Measurements from ENCODE around the gene CETP.

GRCh38 chr16:57008440-57008839, 46.7 kb downstream of the CETP start:
- TF ChIP-seq FOXM1 (IDR thresholded peaks at IDR 0.05; ENCODE audit: borderline replicate concordance) (no peak), ELF4 (IDR thresholded peaks at IDR 0.05) (no peak), FOXK2 (IDR thresholded peaks at IDR 0.05) (no peak), CTBP1 (IDR thresholded peaks at IDR 0.05; ENCODE audit: borderline replicate concordance) (no peak), SP1 (IDR thresholded peaks at IDR 0.05) (no peak), BHLHE40 (IDR thresholded peaks at IDR 0.05; ENCODE audit: borderline replicate concordance) (no peak), TARDBP (IDR thresholded peaks at IDR 0.05) (no peak), SUZ12 (IDR thresholded peaks at IDR 0.05) (no peak), ARNT (IDR thresholded peaks at IDR 0.05) (no peak), FOXA1 (IDR thresholded peaks at IDR 0.05) (no peak), NFRKB (IDR thresholded peaks at IDR 0.05) (no peak), HDGF (IDR thresholded peaks at IDR 0.05; ENCODE audit: borderline replicate concordance) (no peak), PKNOX1 (IDR thresholded peaks at IDR 0.05) (no peak), ZNF384 (IDR thresholded peaks at IDR 0.05) (no peak)

All from HEK293T (cell line).